Astrocyte (in vitro differentiated cells and primary cell): ENCODE measurements around the gene TAL1.
"Not testable (repeated sequence)": the region's sequence is repeated elsewhere in the genome, so short reads cannot be mapped to it uniquely, and the experiment has no call there.

ENCODE experiments used
- EZH2 ChIP-seq: IDR thresholded peaks from 2 replicates; pipeline ENCODE4 v1.6.1; 2012; ENCODE audit warnings: mild to moderate bottlenecking, low read length, inconsistent platforms; ENCODE audit not compliant: insufficient read depth
- TF ChIP-seq, protein P1 (sequence below): IDR thresholded peaks from 2 replicates; pipeline ENCODE4 v1.5.1; 2011; ENCODE audit warnings: low read depth, mild to moderate bottlenecking, inconsistent platforms, low read length, moderate library complexity; ENCODE audit not compliant: insufficient read depth

GRCh38 chr1:47193496-47193895 lies 38.5 kb downstream of the TAL1 start:
- TF ChIP-seq, protein P1, sequence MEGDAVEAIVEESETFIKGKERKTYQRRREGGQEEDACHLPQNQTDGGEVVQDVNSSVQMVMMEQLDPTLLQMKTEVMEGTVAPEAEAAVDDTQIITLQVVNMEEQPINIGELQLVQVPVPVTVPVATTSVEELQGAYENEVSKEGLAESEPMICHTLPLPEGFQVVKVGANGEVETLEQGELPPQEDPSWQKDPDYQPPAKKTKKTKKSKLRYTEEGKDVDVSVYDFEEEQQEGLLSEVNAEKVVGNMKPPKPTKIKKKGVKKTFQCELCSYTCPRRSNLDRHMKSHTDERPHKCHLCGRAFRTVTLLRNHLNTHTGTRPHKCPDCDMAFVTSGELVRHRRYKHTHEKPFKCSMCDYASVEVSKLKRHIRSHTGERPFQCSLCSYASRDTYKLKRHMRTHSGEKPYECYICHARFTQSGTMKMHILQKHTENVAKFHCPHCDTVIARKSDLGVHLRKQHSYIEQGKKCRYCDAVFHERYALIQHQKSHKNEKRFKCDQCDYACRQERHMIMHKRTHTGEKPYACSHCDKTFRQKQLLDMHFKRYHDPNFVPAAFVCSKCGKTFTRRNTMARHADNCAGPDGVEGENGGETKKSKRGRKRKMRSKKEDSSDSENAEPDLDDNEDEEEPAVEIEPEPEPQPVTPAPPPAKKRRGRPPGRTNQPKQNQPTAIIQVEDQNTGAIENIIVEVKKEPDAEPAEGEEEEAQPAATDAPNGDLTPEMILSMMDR = not testable (repeated sequence)
- TF ChIP-seq EZH2 = not testable (repeated sequence)
